Keratinocyte (primary cell): ENCODE measurements around the gene MKX. TPM values are rescaled to one million over a fixed set of nuclear protein-coding genes. Genes with fewer than 3 reads are reported as not detected.

ENCODE experiments used
- DNase-seq: peaks from one replicate; pipeline ENCODE4 v3.0.0-alpha.2; 2011; ENCODE audit warnings: low read depth, missing footprints, low spot score
- FAIRE-seq: peaks from 2 replicates; lab custom pipeline; 2011; peaks lifted over from hg19 to GRCh38; lab: Jason Lieb, UNC
- H2AFZ ChIP-seq: 2 replicates; pipeline ENCODE4 v1.6.0; 2012; ENCODE audit warnings: low read length, control low read depth, inconsistent platforms; ENCODE audit not compliant: control insufficient read depth
- H3K27ac ChIP-seq: 2 replicates; pipeline ENCODE4 v1.5.1; 2011; ENCODE audit warnings: low read length; ENCODE audit not compliant: control insufficient read depth, insufficient read depth
- H3K27me3 ChIP-seq: 3 replicates; pipeline ENCODE4 v1.6.0; 2011; ENCODE audit warnings: low read length; ENCODE audit not compliant: control insufficient read depth, insufficient read depth; ENCODE audit errors: extremely low read depth
- H3K36me3 ChIP-seq, 2 experiments: 2 replicates in 1 of 2; 3 replicates in 1 of 2; pipeline ENCODE4 v1.5.1; 2011; ENCODE audit warnings: low read length in 2 of 2, mild to moderate bottlenecking in 1 of 2; ENCODE audit not compliant: control insufficient read depth in 2 of 2, insufficient read depth in 2 of 2; ENCODE audit errors: extremely low read depth in 1 of 2
- H3K4me1 ChIP-seq: 3 replicates; pipeline ENCODE4 v1.5.1; 2011; ENCODE audit warnings: low read length; ENCODE audit not compliant: control insufficient read depth, insufficient read depth; ENCODE audit errors: extremely low read depth
- H3K4me2 ChIP-seq: 3 replicates; pipeline ENCODE4 v1.6.0; 2011; ENCODE audit warnings: low read depth, low read length; ENCODE audit not compliant: control insufficient read depth, insufficient read depth; ENCODE audit errors: extremely low read depth
- H3K4me3 ChIP-seq, 3 experiments: fragments of 200-600 bp in 1 of 3; sonication (generic) in 1 of 3; 2 replicates in 2 of 3; 3 replicates in 1 of 3; pipeline ENCODE4 v1.5.1; 2011 to 2016; ENCODE audit warnings: low read length in 3 of 3, mild to moderate bottlenecking in 3 of 3, control low read depth in 2 of 3, inconsistent platforms in 1 of 3, low read depth in 1 of 3, mixed read lengths in 1 of 3, mixed run types in 1 of 3, moderate library complexity in 1 of 3; ENCODE audit not compliant: control insufficient read depth in 2 of 3, insufficient read depth in 2 of 3; ENCODE audit errors: extremely low read depth in 1 of 3
- H3K79me2 ChIP-seq: 2 replicates; pipeline ENCODE4 v1.6.0; 2012; ENCODE audit warnings: low read length; ENCODE audit not compliant: control insufficient read depth, insufficient read depth
- H3K9ac ChIP-seq: 3 replicates; pipeline ENCODE4 v1.6.0; 2011; ENCODE audit warnings: low read length; ENCODE audit not compliant: control insufficient read depth, insufficient read depth; ENCODE audit errors: extremely low read depth
- H3K9me1 ChIP-seq: 3 replicates; pipeline ENCODE4 v1.6.0; 2011; ENCODE audit warnings: low read length; ENCODE audit not compliant: control insufficient read depth, insufficient read depth; ENCODE audit errors: extremely low read depth
- H3K9me3 ChIP-seq: 2 replicates; pipeline ENCODE4 v1.5.1; 2012; ENCODE audit warnings: low read depth, low read length; ENCODE audit not compliant: control insufficient read depth
- H4K20me1 ChIP-seq: 3 replicates; pipeline ENCODE4 v1.6.0; 2011; ENCODE audit warnings: low read length; ENCODE audit not compliant: control insufficient read depth, insufficient read depth; ENCODE audit errors: extremely low read depth
- EZH2 ChIP-seq: IDR thresholded peaks from one replicate; pipeline ENCODE4 v1.6.1; 2012; ENCODE audit warnings: inconsistent platforms, mild to moderate bottlenecking, low read length, moderate library complexity
- dilution Hi-C: fragments of 300-500 bp; cut with MboI; formaldehyde crosslinking; loops from one replicate; pipeline ENCODE4 v1.7.0; 2020; ENCODE audit warnings: low sequenced_read_pairs; ENCODE audit not compliant: extremely low pct_ligation_motif_present
- polyA plus RNA-seq, 5 experiments: library from polyadenylated mRNA; depleted of rRNA in 3 of 5; stranded (reverse) in 3 of 5; stranded (forward) in 1 of 5; unstranded in 1 of 5; fragments of >200 nt; gene quantifications; 1 replicate in 1 of 5; 2 replicates in 3 of 5; 3 replicates in 1 of 5; pipeline versions ENCODE4 v1.2.1 to v1.2.3, GENCODE V29; 2011 to 2012; ENCODE audit warnings: missing spikeins in 2 of 5, low read depth in 1 of 5, low replicate concordance in 1 of 5
- TF ChIP-seq, protein P1 (sequence below), 3 experiments: IDR thresholded peaks in 1 of 3; conservative IDR thresholded peaks in 1 of 3; optimal IDR thresholded peaks in 1 of 3; 2 replicates in 2 of 3; 3 replicates in 1 of 3; pipeline versions ENCODE3 to v1.5.1; 2011; ENCODE audit warnings: low read length in 3 of 3, mild to moderate bottlenecking in 3 of 3, moderate library complexity in 2 of 3, control low read depth in 1 of 3, inconsistent platforms in 1 of 3; ENCODE audit not compliant: insufficient read depth in 2 of 3; ENCODE audit errors: extremely low read depth in 1 of 3

The MKX gene
- polyA plus RNA-seq, 1 donor (not counting 4 experiments of a cell fraction or from before 2014, with no cell fraction given): 0.04 TPM

DNA sequence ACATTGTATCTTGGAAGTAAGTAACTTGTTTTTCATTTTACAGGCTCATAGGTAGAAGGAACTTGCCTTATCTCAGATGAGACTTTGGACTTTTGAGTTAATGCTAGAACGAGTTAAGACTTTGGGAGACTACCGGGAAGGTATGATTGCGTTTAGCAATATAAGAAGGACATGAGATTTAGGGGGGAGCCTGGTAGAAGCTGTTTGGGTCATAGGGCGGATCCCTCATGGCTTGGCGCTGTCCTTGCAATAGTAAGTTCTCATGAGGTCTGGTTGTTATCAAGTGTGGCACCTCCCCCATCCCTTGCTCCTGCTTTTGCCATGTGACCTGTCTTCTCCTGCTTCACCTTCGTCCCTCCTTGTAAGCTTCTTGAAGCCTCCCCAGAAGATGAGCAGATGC lies 110.3 kb downstream of the MKX start:
- no peak overlapping the region for H3K4me2 ChIP-seq
- H2AFZ ChIP-seq: no peak overlapping the region
- DNase-seq (no peak), FAIRE-seq (no peak)
- H3K36me3 ChIP-seq: no peaks in the 10 kb centered on the region
- H3K79me2 ChIP-seq: no peaks in the 10 kb centered on the region
- H3K9me1 ChIP-seq: no peaks in the 10 kb centered on the region
- H3K4me3 ChIP-seq: no peak overlapping the region
- dilution Hi-C loops: no loop called here
- H4K20me1 ChIP-seq: no peaks in the 10 kb centered on the region
- no peaks in the 10 kb centered on the region for H3K4me1 ChIP-seq
- H3K27ac ChIP-seq: no peak overlapping the region
- H3K27me3 ChIP-seq: no peaks in the 10 kb centered on the region
- H3K9me3 ChIP-seq: no peaks in the 10 kb centered on the region
- H3K9ac ChIP-seq: no peak overlapping the region
- no peak for TF ChIP-seq EZH2
- TF ChIP-seq, protein P1, sequence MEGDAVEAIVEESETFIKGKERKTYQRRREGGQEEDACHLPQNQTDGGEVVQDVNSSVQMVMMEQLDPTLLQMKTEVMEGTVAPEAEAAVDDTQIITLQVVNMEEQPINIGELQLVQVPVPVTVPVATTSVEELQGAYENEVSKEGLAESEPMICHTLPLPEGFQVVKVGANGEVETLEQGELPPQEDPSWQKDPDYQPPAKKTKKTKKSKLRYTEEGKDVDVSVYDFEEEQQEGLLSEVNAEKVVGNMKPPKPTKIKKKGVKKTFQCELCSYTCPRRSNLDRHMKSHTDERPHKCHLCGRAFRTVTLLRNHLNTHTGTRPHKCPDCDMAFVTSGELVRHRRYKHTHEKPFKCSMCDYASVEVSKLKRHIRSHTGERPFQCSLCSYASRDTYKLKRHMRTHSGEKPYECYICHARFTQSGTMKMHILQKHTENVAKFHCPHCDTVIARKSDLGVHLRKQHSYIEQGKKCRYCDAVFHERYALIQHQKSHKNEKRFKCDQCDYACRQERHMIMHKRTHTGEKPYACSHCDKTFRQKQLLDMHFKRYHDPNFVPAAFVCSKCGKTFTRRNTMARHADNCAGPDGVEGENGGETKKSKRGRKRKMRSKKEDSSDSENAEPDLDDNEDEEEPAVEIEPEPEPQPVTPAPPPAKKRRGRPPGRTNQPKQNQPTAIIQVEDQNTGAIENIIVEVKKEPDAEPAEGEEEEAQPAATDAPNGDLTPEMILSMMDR (optimal IDR thresholded peaks at IDR 0.05 in 1 of 3, IDR thresholded peaks at IDR 0.05 in 1 of 3, conservative IDR thresholded peaks at IDR 0.05 in 1 of 3; ENCODE audit: extremely low read depth in 1 of 3, insufficient read depth in 2 of 3, low read length in 3 of 3): no peak

DNA sequence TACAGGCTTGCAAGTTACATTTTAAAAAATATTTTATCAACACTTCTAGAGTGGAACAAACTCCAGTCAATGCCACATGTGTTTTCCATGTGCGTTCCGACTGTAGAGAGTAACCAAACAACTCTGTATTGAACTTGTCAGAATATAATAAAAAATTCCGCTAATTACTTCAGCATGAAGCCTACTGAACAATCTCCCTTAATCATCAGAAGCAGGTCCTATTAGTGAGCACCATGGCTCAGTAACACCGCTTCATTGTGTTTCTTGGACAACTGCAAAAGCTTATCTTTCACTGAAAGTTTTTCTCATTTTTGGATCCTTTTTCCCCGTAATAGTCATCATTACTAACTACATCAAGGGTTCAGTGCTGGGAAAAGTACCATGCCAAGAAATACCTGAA lies 117.0 kb downstream of the MKX start:
- DNase-seq: no peak

More for the DNA sequence above, 117.0 kb downstream of the MKX start:
- H3K27ac ChIP-seq: no peak overlapping the region
- dilution Hi-C loops: no loop called here
- no peaks in the 10 kb centered on the region for H3K9me3 ChIP-seq
- FAIRE-seq: no peak
- H3K79me2 ChIP-seq: no peaks in the 10 kb centered on the region
- no peaks in the 10 kb centered on the region for H4K20me1 ChIP-seq
- no peak overlapping the region for H3K4me2 ChIP-seq
- no peak overlapping the region for H3K4me3 ChIP-seq
- no peak overlapping the region for H2AFZ ChIP-seq
- H3K36me3 ChIP-seq: no peaks in the 10 kb centered on the region
- TF ChIP-seq, protein P1 (optimal IDR thresholded peaks at IDR 0.05 in 1 of 3, IDR thresholded peaks at IDR 0.05 in 1 of 3, conservative IDR thresholded peaks at IDR 0.05 in 1 of 3; ENCODE audit: extremely low read depth in 1 of 3, insufficient read depth in 2 of 3, low read length in 3 of 3): no peak
- TF ChIP-seq EZH2: no peak
- H3K9ac ChIP-seq: no peak overlapping the region
- H3K9me1 ChIP-seq: no peaks in the 10 kb centered on the region
- no peaks in the 10 kb centered on the region for H3K27me3 ChIP-seq
- no peaks in the 10 kb centered on the region for H3K4me1 ChIP-seq
